GM12878 (cell line): ENCODE results near the gene ACACB. TPM values are rescaled to one million over a fixed set of nuclear protein-coding genes. Genes with fewer than 3 reads are reported as not detected.

ENCODE experiments used
- ATAC-seq: fragments of 200-7000 bp; cut with Tn5 transposase; 3 replicates; pipeline ENCODE4 v1.9.1; 2020; ENCODE audit warnings: mild to moderate bottlenecking, moderate library complexity
- BruUV-seq: library from RNA; stranded (reverse); fragments of 400-500 nt; replicated peaks from 2 replicates; lab custom pipeline; 2021; lab: Mats Ljungman, UMichigan
- CTCF ChIA-PET: fragments of 300-600 bp; sonication (Branson Sonifier 250); formaldehyde crosslinking; extraction: SDS; loops from one replicate; lab custom pipeline; 2021; ENCODE audit warnings: inconsistent platforms; lab: Yijun Ruan, JAX
- POLR2A ChIA-PET: fragments of 350-600 bp; formaldehyde crosslinking; extraction: SDS; loops from one replicate; lab custom pipeline; 2021; ENCODE audit warnings: inconsistent platforms; lab: Charles Lee
- RAD21 ChIA-PET: fragments of 300-600 bp; sonication (Branson Sonifier 250); formaldehyde crosslinking; loops from one replicate; lab custom pipeline; 2023; ENCODE audit warnings: antibody characterized with exemption; ENCODE audit not compliant: unreplicated experiment; lab: Charles Lee
- SMC1A ChIA-PET: fragments of 300-600 bp; sonication (Branson Sonifier 250); formaldehyde crosslinking; loops from one replicate; lab custom pipeline; 2023; ENCODE audit not compliant: unreplicated experiment, uncharacterized antibody; lab: Charles Lee
- DNase-seq: peaks from one replicate; pipeline ENCODE4 v3.0.0-alpha.2; 2011; ENCODE audit warnings: low read depth, low spot score
- FAIRE-seq: peaks from 3 replicates; lab custom pipeline; 2011; peaks lifted over from hg19 to GRCh38; lab: Jason Lieb, UNC
- H2AFZ ChIP-seq: 2 replicates; pipeline ENCODE4 v1.6.0; 2011; ENCODE audit warnings: low read depth, low read length, control low read depth; ENCODE audit not compliant: control insufficient read depth
- H3K27ac ChIP-seq: 2 replicates; pipeline ENCODE4 v1.5.1; 2011; ENCODE audit warnings: control low read depth; ENCODE audit not compliant: control insufficient read depth, insufficient read depth
- H3K27me3 ChIP-seq, 2 experiments: replicated peaks in 1 of 2; 2 replicates each; pipeline versions ENCODE4 v1.6.0 to v1.6.1; 2011; ENCODE audit warnings: low read length in 1 of 2; ENCODE audit not compliant: control insufficient read depth in 2 of 2, insufficient read depth in 2 of 2
- H3K36me3 ChIP-seq, 2 experiments: 2 replicates each; pipeline ENCODE4 v1.5.1; 2011; ENCODE audit warnings: low read length in 1 of 2; ENCODE audit not compliant: control insufficient read depth in 2 of 2, insufficient read depth in 2 of 2
- H3K4me1 ChIP-seq: 2 replicates; pipeline ENCODE4 v1.6.1; 2011; ENCODE audit warnings: mild to moderate bottlenecking, low read length, moderate library complexity, mixed read lengths; ENCODE audit not compliant: control insufficient read depth, insufficient read depth
- H3K4me2 ChIP-seq: 2 replicates; pipeline ENCODE4 v1.6.0; 2011; ENCODE audit warnings: control low read depth; ENCODE audit not compliant: control insufficient read depth, insufficient read depth
- H3K4me3 ChIP-seq: fragments of 200-600 bp; sonication (generic); 2 replicates; pipeline ENCODE4 v1.5.1; 2016
- H3K79me2 ChIP-seq: 2 replicates; pipeline ENCODE4 v1.6.0; 2011; ENCODE audit warnings: low read length; ENCODE audit not compliant: control insufficient read depth, insufficient read depth
- H3K9ac ChIP-seq: 2 replicates; pipeline ENCODE4 v1.8.0; 2011; ENCODE audit warnings: low read length, control low read depth, mixed read lengths; ENCODE audit not compliant: control insufficient read depth, insufficient read depth
- H3K9me3 ChIP-seq: replicated peaks from 3 replicates; pipeline ENCODE4 v1.5.1; 2011; ENCODE audit warnings: mild to moderate bottlenecking, low read length; ENCODE audit not compliant: control insufficient read depth, insufficient read depth
- H4K20me1 ChIP-seq: 2 replicates; pipeline ENCODE4 v1.6.0; 2011; ENCODE audit not compliant: control insufficient read depth, insufficient read depth
- MEF2B ChIP-seq: fragments of 450-650 bp; IDR thresholded peaks from 2 replicates; pipeline ENCODE4 v1.6.1; 2018; ENCODE audit warnings: mild to moderate bottlenecking, moderate library complexity; ENCODE audit not compliant: partially characterized antibody, poor library complexity, severe bottlenecking
- PAX5 ChIP-seq: IDR thresholded peaks from 2 replicates; pipeline ENCODE4 v1.6.1; 2011; ENCODE audit warnings: low read depth, low read length, borderline replicate concordance
- RCOR1 ChIP-seq: conservative IDR thresholded peaks from 2 replicates; pipeline ENCODE4 v1.6.1; 2012; ENCODE audit warnings: low read depth, low read length, improper control_type of control experiment
- SREBF1 ChIP-seq: IDR thresholded peaks from 2 replicates; pipeline ENCODE4 v1.6.1; 2012; ENCODE audit warnings: mild to moderate bottlenecking, low read length
- YY1 ChIP-seq: IDR thresholded peaks from 2 replicates; pipeline ENCODE4 v1.6.1; 2011; ENCODE audit warnings: low read depth, mild to moderate bottlenecking, low read length
- ZNF24 ChIP-seq: fragments of 450-650 bp; IDR thresholded peaks from 2 replicates; pipeline ENCODE4 v1.6.1; 2017; ENCODE audit warnings: antibody characterized with exemption, mild to moderate bottlenecking
- WGBS: methylation state at CpG from one replicate; pipeline ENCODE4 v1.1.6; 2016; ENCODE audit warnings: low lambda C conversion rate; ENCODE audit not compliant: insufficient replicate concordance, insufficient coverage; ENCODE audit errors: missing lambda C conversion rate; 5-methylcytosine and 5-hydroxymethylcytosine counted together
- in situ Hi-C: fragments of 300-500 bp; cut with MboI; formaldehyde crosslinking; loops from 9 replicates; pipeline ENCODE4 v1.14.3; 2018; ENCODE audit warnings: mixed read lengths
- intact Hi-C: fragments of 100-400 bp; cut with micrococcal nuclease; formaldehyde crosslinking; loops from one replicate; pipeline ENCODE4 v1.14.2; 2022; ENCODE audit not compliant: unreplicated experiment
- polyA plus RNA-seq, 11 experiments: library from polyadenylated mRNA; depleted of rRNA in 4 of 11; unstranded in 6 of 11; stranded (reverse) in 5 of 11; fragments of >200 nt; fragmentation: Nextera tagmentation in 4 of 11; fragmentation: Illumina TruSeq in 1 of 11; extraction: Ambion mirVana in 4 of 11; extraction: Trizol in 1 of 11; gene quantifications; 1 replicate in 1 of 11; 2 replicates in 10 of 11; pipeline versions ENCODE4 v1.2.1 to v1.2.3, GENCODE V29; 2011 to 2016; ENCODE audit warnings: inconsistent platforms in 2 of 11, missing spikeins in 2 of 11, low read depth in 1 of 11
- total RNA-seq, 4 experiments: library from RNA; depleted of rRNA in 3 of 4; stranded (reverse); fragments of >200 nt in 3 of 4; fragmentation: Illumina TruSeq in 1 of 4; extraction: Trizol in 1 of 4; gene quantifications; 2 replicates each; pipeline versions ENCODE4 v1.2.1 to v1.2.3, GENCODE V29; 2013 to 2021
- TF ChIP-seq, protein P1 (sequence below): fragments of 450-650 bp; IDR thresholded peaks from 2 replicates; pipeline ENCODE4 v1.6.1; 2017; ENCODE audit warnings: borderline replicate concordance

Gene ACACB
- total and polyA plus RNA-seq, 10 of the 15 experiments (the other 5 are each of a cell fraction or from before 2014, with no cell fraction given) = 0.05 to 1.9 (median 0.38) TPM; not detected in 2

GRCh38 chr12:109276160-109276559, 159.8 kb downstream of the ACACB start:
- WGBS = 79% methylated on average over 5 of the region's 5 CpGs
- intact Hi-C loops = no loop called here
- Histone ChIP-seq H3K79me2 (no peaks in the 10 kb centered on the region), H4K20me1 (no peaks in the 10 kb centered on the region), H3K9me3 (no peaks in the 10 kb centered on the region), H2AFZ (no peak overlapping the region), H3K36me3 (no peaks in the 10 kb centered on the region), H3K4me3 (no peak overlapping the region), H3K27me3 (no peaks in the 10 kb centered on the region; a peak in 1 of 4 replicates), H3K9ac (no peak overlapping the region), H3K4me2 (no peak overlapping the region)
- DNase-seq = no peak
- ATAC-seq = no peak
- ChIA-PET CTCF (no interaction called here), SMC1A (no interaction called here)
- FAIRE-seq = no peak
- BruUV-seq = no TSS peak
- TF ChIP-seq SREBF1 (no peak), RCOR1 (no peak)
- TF ChIP-seq, all 136 proteins: peak for 0
- ChIA-PET RAD21 (no interaction called here), POLR2A (no interaction called here)
- Histone ChIP-seq H3K4me1 (no peaks in the 10 kb centered on the region), H3K27ac (no peak overlapping the region)
- in situ Hi-C loops = no loop called here

DNA sequence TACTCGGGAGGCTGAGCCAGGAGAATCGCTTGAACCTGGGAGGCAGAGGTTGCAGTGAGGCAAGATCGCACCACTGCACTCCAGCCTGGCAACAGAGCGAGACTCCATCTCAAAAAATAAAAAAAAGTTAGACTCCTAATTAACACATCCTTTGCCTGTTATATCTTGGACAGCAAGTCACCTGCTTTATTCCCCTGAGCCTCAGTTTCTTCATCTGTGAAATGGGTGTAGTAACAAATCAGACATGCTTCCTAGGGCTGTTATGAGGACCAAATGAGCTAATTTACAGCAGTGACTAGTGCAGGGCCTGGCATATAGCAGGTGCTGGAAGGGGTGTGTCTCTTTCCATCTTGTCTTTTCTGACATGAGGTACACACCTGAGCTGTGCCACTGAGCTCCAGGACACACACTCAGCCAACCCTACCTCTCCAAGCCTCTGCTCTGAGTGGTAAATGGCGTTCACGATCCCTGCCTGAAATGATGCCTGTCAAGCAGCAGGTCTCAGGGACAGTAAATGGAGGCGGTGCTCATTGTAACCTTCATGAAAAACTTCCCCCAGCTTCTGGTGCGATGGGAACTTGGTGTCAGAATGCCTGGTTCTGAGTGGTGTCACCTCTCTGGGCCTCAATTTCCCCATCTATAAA, 161.0 kb downstream of the ACACB start:
- ATAC-seq (no peak), FAIRE-seq (no peak), DNase-seq (no peak)
- Histone ChIP-seq H3K79me2 (no peaks in the 10 kb centered on the region), H3K9me3 (no peaks in the 10 kb centered on the region), H3K36me3 (no peaks in the 10 kb centered on the region), H3K9ac (no peak overlapping the region), H4K20me1 (no peaks in the 10 kb centered on the region), H3K4me2 (no peak overlapping the region), H3K27ac (no peak overlapping the region), H3K4me1 (no peaks in the 10 kb centered on the region), H3K4me3 (no peak overlapping the region), H3K27me3 (no peaks in the 10 kb centered on the region; a peak in 1 of 4 replicates), H2AFZ (no peak overlapping the region)
- in situ Hi-C loops (no loop called here), intact Hi-C loops (no loop called here)
- WGBS = 54% methylated on average over 8 of the region's 8 CpGs
- ChIA-PET CTCF (no interaction called here), POLR2A (no interaction called here), SMC1A (no interaction called here), RAD21 (interaction anchor here (0.6 kb wide), 1 partner anchor 117 kb away, joined by 3 read pairs; no protein-coding TSS in a partner anchor)
- BruUV-seq = no TSS peak
- TF ChIP-seq MEF2B (no peak), SREBF1 (no peak), ZNF24 (no peak), PAX5 (no peak), YY1 (no peak)
- TF ChIP-seq, protein P1, sequence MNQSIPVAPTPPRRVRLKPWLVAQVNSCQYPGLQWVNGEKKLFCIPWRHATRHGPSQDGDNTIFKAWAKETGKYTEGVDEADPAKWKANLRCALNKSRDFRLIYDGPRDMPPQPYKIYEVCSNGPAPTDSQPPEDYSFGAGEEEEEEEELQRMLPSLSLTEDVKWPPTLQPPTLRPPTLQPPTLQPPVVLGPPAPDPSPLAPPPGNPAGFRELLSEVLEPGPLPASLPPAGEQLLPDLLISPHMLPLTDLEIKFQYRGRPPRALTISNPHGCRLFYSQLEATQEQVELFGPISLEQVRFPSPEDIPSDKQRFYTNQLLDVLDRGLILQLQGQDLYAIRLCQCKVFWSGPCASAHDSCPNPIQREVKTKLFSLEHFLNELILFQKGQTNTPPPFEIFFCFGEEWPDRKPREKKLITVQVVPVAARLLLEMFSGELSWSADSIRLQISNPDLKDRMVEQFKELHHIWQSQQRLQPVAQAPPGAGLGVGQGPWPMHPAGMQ = no peak
